ENCODE data around the gene ATF5.

DNA sequence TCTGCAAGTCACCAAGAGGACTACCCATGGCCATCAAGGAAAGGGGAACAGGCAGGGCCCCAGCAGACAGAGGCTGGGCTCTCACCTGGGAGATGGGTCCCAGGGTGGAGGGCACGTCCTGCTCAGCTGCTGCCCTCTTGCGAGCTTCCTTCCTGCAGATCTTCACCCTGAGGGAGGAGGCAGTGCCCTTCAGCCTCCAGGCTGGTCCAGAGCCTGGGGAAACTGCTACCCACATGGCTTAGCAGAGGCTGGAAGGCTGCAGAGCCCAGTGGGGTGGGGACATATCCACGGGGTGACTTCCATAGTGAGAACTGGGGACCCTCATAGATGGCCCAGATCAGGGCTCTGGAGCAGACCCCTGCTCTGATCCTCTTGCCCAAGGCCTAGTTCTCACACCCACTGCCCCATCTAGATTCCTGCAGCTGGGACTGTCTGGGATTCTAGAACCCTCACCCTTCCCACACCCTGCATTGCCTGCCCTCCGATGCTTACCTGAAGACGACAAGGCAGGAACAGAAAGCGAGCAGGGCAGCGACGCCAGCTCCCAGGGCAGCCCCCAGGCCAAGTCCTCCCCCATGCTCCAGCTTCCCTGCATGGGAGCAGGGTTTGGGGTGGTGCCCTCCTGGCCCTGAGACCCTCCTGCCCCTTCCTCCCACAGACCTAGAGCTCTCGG, 22.9 kb downstream of the ATF5 start:
- TF ChIP-seq, protein P1, sequence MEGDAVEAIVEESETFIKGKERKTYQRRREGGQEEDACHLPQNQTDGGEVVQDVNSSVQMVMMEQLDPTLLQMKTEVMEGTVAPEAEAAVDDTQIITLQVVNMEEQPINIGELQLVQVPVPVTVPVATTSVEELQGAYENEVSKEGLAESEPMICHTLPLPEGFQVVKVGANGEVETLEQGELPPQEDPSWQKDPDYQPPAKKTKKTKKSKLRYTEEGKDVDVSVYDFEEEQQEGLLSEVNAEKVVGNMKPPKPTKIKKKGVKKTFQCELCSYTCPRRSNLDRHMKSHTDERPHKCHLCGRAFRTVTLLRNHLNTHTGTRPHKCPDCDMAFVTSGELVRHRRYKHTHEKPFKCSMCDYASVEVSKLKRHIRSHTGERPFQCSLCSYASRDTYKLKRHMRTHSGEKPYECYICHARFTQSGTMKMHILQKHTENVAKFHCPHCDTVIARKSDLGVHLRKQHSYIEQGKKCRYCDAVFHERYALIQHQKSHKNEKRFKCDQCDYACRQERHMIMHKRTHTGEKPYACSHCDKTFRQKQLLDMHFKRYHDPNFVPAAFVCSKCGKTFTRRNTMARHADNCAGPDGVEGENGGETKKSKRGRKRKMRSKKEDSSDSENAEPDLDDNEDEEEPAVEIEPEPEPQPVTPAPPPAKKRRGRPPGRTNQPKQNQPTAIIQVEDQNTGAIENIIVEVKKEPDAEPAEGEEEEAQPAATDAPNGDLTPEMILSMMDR (IDR thresholded peaks at IDR 0.05; ENCODE audit: low read depth, low read length), result no peak
- TF ChIP-seq EZH2phosphoT487 (IDR thresholded peaks at IDR 0.05; ENCODE audit: low read depth), result no peak

Data from OCI-LY3 (cell line).